HEK293 (cell line): Measurements from ENCODE around the gene CCDC136.

Source experiments
- CTCF ChIA-PET: fragments of 350-600 bp; formaldehyde crosslinking; extraction: SDS; loops from one replicate; lab custom pipeline; 2021; ENCODE audit warnings: antibody characterized with exemption; lab: Yijun Ruan, JAX
- POLR2A ChIA-PET: fragments of 300-600 bp; formaldehyde crosslinking; extraction: SDS; loops from one replicate; lab custom pipeline; 2020; ENCODE audit warnings: antibody characterized with exemption, inconsistent platforms; lab: Yijun Ruan, JAX
- H3K27ac ChIP-seq: fragments of 200-500 bp; sonication (Bioruptor generic); 2 replicates; pipeline ENCODE4 v1.5.1; 2014; ENCODE audit warnings: low read depth, low read length, control low read depth, inconsistent platforms; ENCODE audit errors: extremely low read depth
- H3K36me3 ChIP-seq, 2 experiments: fragments of 200-500 bp in 1 of 2; sonication (Bioruptor generic) in 1 of 2; 1 replicate in 1 of 2; 2 replicates in 1 of 2; pipeline ENCODE4 v1.5.1; 2014 to 2017; ENCODE audit warnings: inconsistent platforms in 2 of 2, low read length in 2 of 2; ENCODE audit not compliant: control insufficient read depth in 2 of 2, insufficient read depth in 1 of 2
- H3K4me1 ChIP-seq: fragments of 200-500 bp; sonication (Bioruptor generic); 2 replicates; pipeline ENCODE4 v1.5.1; 2014; ENCODE audit warnings: mild to moderate bottlenecking, low read length, inconsistent platforms; ENCODE audit not compliant: control insufficient read depth, insufficient read depth
- H3K4me3 ChIP-seq: 2 replicates; pipeline ENCODE4 v1.5.1; 2011; ENCODE audit warnings: low read depth, mild to moderate bottlenecking, control low read depth, low read length, moderate library complexity
- H3K9me3 ChIP-seq: fragments of 200-500 bp; sonication (Bioruptor generic); 2 replicates; pipeline ENCODE4 v1.5.1; 2014; ENCODE audit warnings: low read depth, low read length, inconsistent platforms; ENCODE audit not compliant: control insufficient read depth, insufficient read depth
- GLI4 ChIP-seq: fragments of 450-650 bp; formaldehyde crosslinking; IDR thresholded peaks from 2 replicates; pipeline ENCODE4 v1.5.1; 2016; ENCODE audit warnings: missing biosample characterization, missing genetic modification characterization
- HOXD13 ChIP-seq: sonication (generic); formaldehyde crosslinking; IDR thresholded peaks from 2 replicates; pipeline ENCODE4 v1.8.0; 2022; ENCODE audit warnings: missing genetic modification reagents, borderline replicate concordance
- KLF1 ChIP-seq: fragments of 450-650 bp; formaldehyde crosslinking; IDR thresholded peaks from 2 replicates; pipeline ENCODE4 v1.5.1; 2016; ENCODE audit warnings: missing biosample characterization, missing genetic modification characterization
- KLF9 ChIP-seq: fragments of 450-650 bp; formaldehyde crosslinking; IDR thresholded peaks from 2 replicates; pipeline ENCODE4 v1.5.1; 2016; ENCODE audit warnings: missing biosample characterization, missing genetic modification characterization, low read depth
- MYNN ChIP-seq: fragments of 450-650 bp; formaldehyde crosslinking; IDR thresholded peaks from 2 replicates; pipeline ENCODE4 v1.5.1; 2016; ENCODE audit warnings: missing biosample characterization, missing genetic modification characterization, borderline replicate concordance
- PATZ1 ChIP-seq: fragments of 450-650 bp; formaldehyde crosslinking; IDR thresholded peaks from 2 replicates; pipeline ENCODE4 v1.5.1; 2016; ENCODE audit warnings: missing biosample characterization, missing genetic modification characterization
- PRDM1 ChIP-seq: fragments of 450-650 bp; formaldehyde crosslinking; IDR thresholded peaks from 2 replicates; pipeline ENCODE4; 2016; ENCODE audit warnings: missing biosample characterization, missing genetic modification characterization
- PRDM6 ChIP-seq: fragments of 450-650 bp; formaldehyde crosslinking; IDR thresholded peaks from 2 replicates; pipeline ENCODE4 v1.5.1; 2017; ENCODE audit warnings: missing biosample characterization, missing genetic modification characterization
- SP2 ChIP-seq: fragments of 450-650 bp; formaldehyde crosslinking; IDR thresholded peaks from 2 replicates; pipeline ENCODE4 v1.5.1; 2016; ENCODE audit warnings: missing biosample characterization, missing genetic modification characterization
- TCF7L2 ChIP-seq: IDR thresholded peaks from 2 replicates; pipeline ENCODE4 v1.6.1; 2011; ENCODE audit warnings: low read depth, mild to moderate bottlenecking, inconsistent platforms, low read length, moderate library complexity, borderline replicate concordance
- WT1 ChIP-seq: fragments of 450-650 bp; formaldehyde crosslinking; IDR thresholded peaks from 2 replicates; pipeline ENCODE4 v1.5.1; 2016; ENCODE audit warnings: missing biosample characterization, missing genetic modification characterization
- YY1 ChIP-seq: fragments of 450-650 bp; formaldehyde crosslinking; IDR thresholded peaks from 2 replicates; pipeline ENCODE4 v1.5.1; 2018; ENCODE audit warnings: missing biosample characterization, missing genetic modification characterization
- ZIC2 ChIP-seq: fragments of 450-650 bp; formaldehyde crosslinking; IDR thresholded peaks from 2 replicates; pipeline ENCODE4 v1.5.1; 2016; ENCODE audit warnings: missing biosample characterization, missing genetic modification characterization
- ZNF140 ChIP-seq: fragments of 450-650 bp; formaldehyde crosslinking; IDR thresholded peaks from 2 replicates; pipeline ENCODE4 v1.5.1; 2016; ENCODE audit warnings: missing biosample characterization, missing genetic modification characterization
- ZNF2 ChIP-seq: fragments of 450-650 bp; formaldehyde crosslinking; IDR thresholded peaks from 2 replicates; pipeline ENCODE4 v1.5.1; 2016; ENCODE audit warnings: missing biosample characterization, missing genetic modification characterization
- ZNF341 ChIP-seq: fragments of 450-650 bp; formaldehyde crosslinking; IDR thresholded peaks from 2 replicates; pipeline ENCODE4; 2016; ENCODE audit warnings: low read depth, missing biosample characterization, missing genetic modification characterization
- ZNF514 ChIP-seq: fragments of 450-650 bp; formaldehyde crosslinking; IDR thresholded peaks from 2 replicates; pipeline ENCODE4 v1.5.1; 2016; ENCODE audit warnings: missing biosample characterization, missing genetic modification characterization
- ZNF600 ChIP-seq: fragments of 450-650 bp; formaldehyde crosslinking; IDR thresholded peaks from 2 replicates; pipeline ENCODE4 v1.5.1; 2016; ENCODE audit warnings: missing biosample characterization, missing genetic modification characterization
- ZNF623 ChIP-seq: fragments of 450-650 bp; formaldehyde crosslinking; IDR thresholded peaks from 2 replicates; pipeline ENCODE4 v1.5.1; 2016; ENCODE audit warnings: missing biosample characterization, missing genetic modification characterization
- ZNF777 ChIP-seq: fragments of 450-650 bp; formaldehyde crosslinking; IDR thresholded peaks from 2 replicates; pipeline ENCODE4 v1.5.1; 2017; ENCODE audit warnings: missing biosample characterization, missing genetic modification characterization, borderline replicate concordance
- ZNF830 ChIP-seq: fragments of 450-650 bp; IDR thresholded peaks from 2 replicates; pipeline ENCODE4 v1.5.0; 2018; ENCODE audit warnings: missing biosample characterization, missing genetic modification characterization, low read depth, mild to moderate bottlenecking, moderate library complexity
- TF ChIP-seq, protein P1 (sequence below): fragments of 450-650 bp; formaldehyde crosslinking; IDR thresholded peaks from 2 replicates; pipeline ENCODE4 v1.5.1; 2016; ENCODE audit warnings: missing biosample characterization, missing genetic modification characterization, low read depth
- TF ChIP-seq, protein P2 (sequence below): fragments of 450-650 bp; formaldehyde crosslinking; IDR thresholded peaks from 2 replicates; pipeline ENCODE4 v1.5.1; 2016; ENCODE audit warnings: missing biosample characterization, missing genetic modification characterization
- TF ChIP-seq, protein P3 (sequence below): fragments of 450-650 bp; formaldehyde crosslinking; IDR thresholded peaks from 2 replicates; pipeline ENCODE4 v1.5.1; 2016; ENCODE audit warnings: missing biosample characterization, missing genetic modification characterization
- TF ChIP-seq, protein P4 (sequence below): fragments of 450-650 bp; IDR thresholded peaks from 2 replicates; pipeline ENCODE4 v1.5.1; 2018; ENCODE audit warnings: missing biosample characterization, missing genetic modification characterization

Gene CCDC136

GRCh38 chr7:128833148-128833945, 41.6 kb downstream of the CCDC136 start:
- POLR2A ChIA-PET, result no interaction called here
- H3K4me3 ChIP-seq, result no peak overlapping the region
- no peak overlapping the region for H3K27ac ChIP-seq
- CTCF ChIA-PET, result interaction anchor here (0.6 to 1.3 kb wide), 6 partner anchors 8 to 70 kb away, joined by 3 to 5 read pairs (median 4); no protein-coding TSS in a partner anchor
- peaks cover 0 to 38% of the 10 kb centered on the region in 2 experiments; a peak in 1 of 3 replicates for H3K36me3 ChIP-seq
- H3K4me1 ChIP-seq, result no peaks in the 10 kb centered on the region
- no peaks in the 10 kb centered on the region for H3K9me3 ChIP-seq
- TF ChIP-seq ZNF777 (tag by site-specific recombination) (no peak), PRDM1 (tag by site-specific recombination) (peak; percentile 71), ZNF514 (tag by site-specific recombination) (no peak), KLF9 (tag by site-specific recombination) (no peak), PRDM6 (tag by site-specific recombination) (no peak), ZNF341 (tag by site-specific recombination) (peak; percentile 90), PATZ1 (no peak), ZNF140 (tag by site-specific recombination) (no peak), ZNF2 (tag by site-specific recombination) (no peak), GLI4 (no peak), ZNF600 (tag by site-specific recombination) (peak; percentile 63; the same call in 1 of the 2 replicates), MYNN (no peak), YY1 (tag by site-specific recombination) (no peak), SP2 (tag by site-specific recombination) (peak; percentile 34; the same call in 1 of the 2 replicates), TCF7L2 (no peak), KLF1 (tag by site-specific recombination) (peak; percentile 33; the same call in 1 of the 2 replicates), WT1 (tag by site-specific recombination) (peak; percentile 38), HOXD13 (CRISPR knock-in tag) (no peak), ZNF623 (tag by site-specific recombination) (no peak), ZIC2 (tag by site-specific recombination) (peak; percentile 52), ZNF830 (no peak)
- TF ChIP-seq, protein P1, sequence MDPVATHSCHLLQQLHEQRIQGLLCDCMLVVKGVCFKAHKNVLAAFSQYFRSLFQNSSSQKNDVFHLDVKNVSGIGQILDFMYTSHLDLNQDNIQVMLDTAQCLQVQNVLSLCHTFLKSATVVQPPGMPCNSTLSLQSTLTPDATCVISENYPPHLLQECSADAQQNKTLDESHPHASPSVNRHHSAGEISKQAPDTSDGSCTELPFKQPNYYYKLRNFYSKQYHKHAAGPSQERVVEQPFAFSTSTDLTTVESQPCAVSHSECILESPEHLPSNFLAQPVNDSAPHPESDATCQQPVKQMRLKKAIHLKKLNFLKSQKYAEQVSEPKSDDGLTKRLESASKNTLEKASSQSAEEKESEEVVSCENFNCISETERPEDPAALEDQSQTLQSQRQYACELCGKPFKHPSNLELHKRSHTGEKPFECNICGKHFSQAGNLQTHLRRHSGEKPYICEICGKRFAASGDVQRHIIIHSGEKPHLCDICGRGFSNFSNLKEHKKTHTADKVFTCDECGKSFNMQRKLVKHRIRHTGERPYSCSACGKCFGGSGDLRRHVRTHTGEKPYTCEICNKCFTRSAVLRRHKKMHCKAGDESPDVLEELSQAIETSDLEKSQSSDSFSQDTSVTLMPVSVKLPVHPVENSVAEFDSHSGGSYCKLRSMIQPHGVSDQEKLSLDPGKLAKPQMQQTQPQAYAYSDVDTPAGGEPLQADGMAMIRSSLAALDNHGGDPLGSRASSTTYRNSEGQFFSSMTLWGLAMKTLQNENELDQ (tag by site-specific recombination), result no peak
- TF ChIP-seq, protein P2, sequence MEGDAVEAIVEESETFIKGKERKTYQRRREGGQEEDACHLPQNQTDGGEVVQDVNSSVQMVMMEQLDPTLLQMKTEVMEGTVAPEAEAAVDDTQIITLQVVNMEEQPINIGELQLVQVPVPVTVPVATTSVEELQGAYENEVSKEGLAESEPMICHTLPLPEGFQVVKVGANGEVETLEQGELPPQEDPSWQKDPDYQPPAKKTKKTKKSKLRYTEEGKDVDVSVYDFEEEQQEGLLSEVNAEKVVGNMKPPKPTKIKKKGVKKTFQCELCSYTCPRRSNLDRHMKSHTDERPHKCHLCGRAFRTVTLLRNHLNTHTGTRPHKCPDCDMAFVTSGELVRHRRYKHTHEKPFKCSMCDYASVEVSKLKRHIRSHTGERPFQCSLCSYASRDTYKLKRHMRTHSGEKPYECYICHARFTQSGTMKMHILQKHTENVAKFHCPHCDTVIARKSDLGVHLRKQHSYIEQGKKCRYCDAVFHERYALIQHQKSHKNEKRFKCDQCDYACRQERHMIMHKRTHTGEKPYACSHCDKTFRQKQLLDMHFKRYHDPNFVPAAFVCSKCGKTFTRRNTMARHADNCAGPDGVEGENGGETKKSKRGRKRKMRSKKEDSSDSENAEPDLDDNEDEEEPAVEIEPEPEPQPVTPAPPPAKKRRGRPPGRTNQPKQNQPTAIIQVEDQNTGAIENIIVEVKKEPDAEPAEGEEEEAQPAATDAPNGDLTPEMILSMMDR (tag by site-specific recombination), result no peak
- TF ChIP-seq, protein P3, sequence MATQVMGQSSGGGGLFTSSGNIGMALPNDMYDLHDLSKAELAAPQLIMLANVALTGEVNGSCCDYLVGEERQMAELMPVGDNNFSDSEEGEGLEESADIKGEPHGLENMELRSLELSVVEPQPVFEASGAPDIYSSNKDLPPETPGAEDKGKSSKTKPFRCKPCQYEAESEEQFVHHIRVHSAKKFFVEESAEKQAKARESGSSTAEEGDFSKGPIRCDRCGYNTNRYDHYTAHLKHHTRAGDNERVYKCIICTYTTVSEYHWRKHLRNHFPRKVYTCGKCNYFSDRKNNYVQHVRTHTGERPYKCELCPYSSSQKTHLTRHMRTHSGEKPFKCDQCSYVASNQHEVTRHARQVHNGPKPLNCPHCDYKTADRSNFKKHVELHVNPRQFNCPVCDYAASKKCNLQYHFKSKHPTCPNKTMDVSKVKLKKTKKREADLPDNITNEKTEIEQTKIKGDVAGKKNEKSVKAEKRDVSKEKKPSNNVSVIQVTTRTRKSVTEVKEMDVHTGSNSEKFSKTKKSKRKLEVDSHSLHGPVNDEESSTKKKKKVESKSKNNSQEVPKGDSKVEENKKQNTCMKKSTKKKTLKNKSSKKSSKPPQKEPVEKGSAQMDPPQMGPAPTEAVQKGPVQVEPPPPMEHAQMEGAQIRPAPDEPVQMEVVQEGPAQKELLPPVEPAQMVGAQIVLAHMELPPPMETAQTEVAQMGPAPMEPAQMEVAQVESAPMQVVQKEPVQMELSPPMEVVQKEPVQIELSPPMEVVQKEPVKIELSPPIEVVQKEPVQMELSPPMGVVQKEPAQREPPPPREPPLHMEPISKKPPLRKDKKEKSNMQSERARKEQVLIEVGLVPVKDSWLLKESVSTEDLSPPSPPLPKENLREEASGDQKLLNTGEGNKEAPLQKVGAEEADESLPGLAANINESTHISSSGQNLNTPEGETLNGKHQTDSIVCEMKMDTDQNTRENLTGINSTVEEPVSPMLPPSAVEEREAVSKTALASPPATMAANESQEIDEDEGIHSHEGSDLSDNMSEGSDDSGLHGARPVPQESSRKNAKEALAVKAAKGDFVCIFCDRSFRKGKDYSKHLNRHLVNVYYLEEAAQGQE, result no peak
- TF ChIP-seq, protein P4, sequence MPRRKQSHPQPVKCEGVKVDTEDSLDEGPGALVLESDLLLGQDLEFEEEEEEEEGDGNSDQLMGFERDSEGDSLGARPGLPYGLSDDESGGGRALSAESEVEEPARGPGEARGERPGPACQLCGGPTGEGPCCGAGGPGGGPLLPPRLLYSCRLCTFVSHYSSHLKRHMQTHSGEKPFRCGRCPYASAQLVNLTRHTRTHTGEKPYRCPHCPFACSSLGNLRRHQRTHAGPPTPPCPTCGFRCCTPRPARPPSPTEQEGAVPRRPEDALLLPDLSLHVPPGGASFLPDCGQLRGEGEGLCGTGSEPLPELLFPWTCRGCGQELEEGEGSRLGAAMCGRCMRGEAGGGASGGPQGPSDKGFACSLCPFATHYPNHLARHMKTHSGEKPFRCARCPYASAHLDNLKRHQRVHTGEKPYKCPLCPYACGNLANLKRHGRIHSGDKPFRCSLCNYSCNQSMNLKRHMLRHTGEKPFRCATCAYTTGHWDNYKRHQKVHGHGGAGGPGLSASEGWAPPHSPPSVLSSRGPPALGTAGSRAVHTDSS (tag by site-specific recombination), result no peak
